Gastrocnemius medialis (tissue), 4 donors: ENCODE results near the gene ATXN1.

ENCODE experiments used
- CTCF ChIP-seq, 5 experiments: fragments of 450-650 bp in 3 of 5; fragments of 200-600 bp in 2 of 5; sonication (generic) in 2 of 5; IDR thresholded peaks in 4 of 5; conservative IDR thresholded peaks in 1 of 5; 1 replicate in 4 of 5; 2 replicates in 1 of 5; pipeline ENCODE4 v1.5.1; 2016 to 2019; ENCODE audit warnings: antibody characterized with exemption in 5 of 5, mild to moderate bottlenecking in 3 of 5, moderate library complexity in 3 of 5
- POLR2A ChIP-seq, 2 donors: fragments of 450-650 bp; IDR thresholded peaks; one replicate each; pipeline ENCODE4 v1.6.1; 2017; ENCODE audit warnings: antibody characterized with exemption in 2 of 2, mild to moderate bottlenecking in 2 of 2, moderate library complexity in 2 of 2

- TF ChIP-seq CTCF (IDR thresholded peaks at IDR 0.05 in 4 of 5, conservative IDR thresholded peaks at IDR 0.05 in 1 of 5) (no peak), POLR2A (IDR thresholded peaks at IDR 0.05) (no peak)
Measured at GRCh38 chr6:16689788-16690607, 71.3 kb downstream of the ATXN1 start.
